Stimulated activated naive CD4-positive, alpha-beta T cell treated with Interleukin-2 at 50 U/mL for 16 hours (primary cell): Measurements from ENCODE around the gene FNDC11.
A peak's percentile ranks its signal among the peaks of the same experiment; 100 is the strongest.

Experiments
- DNase-seq: peaks from one replicate; lab custom pipeline; 2025; lab: John Stamatoyannopoulos, UW

FNDC11 gene

DNA sequence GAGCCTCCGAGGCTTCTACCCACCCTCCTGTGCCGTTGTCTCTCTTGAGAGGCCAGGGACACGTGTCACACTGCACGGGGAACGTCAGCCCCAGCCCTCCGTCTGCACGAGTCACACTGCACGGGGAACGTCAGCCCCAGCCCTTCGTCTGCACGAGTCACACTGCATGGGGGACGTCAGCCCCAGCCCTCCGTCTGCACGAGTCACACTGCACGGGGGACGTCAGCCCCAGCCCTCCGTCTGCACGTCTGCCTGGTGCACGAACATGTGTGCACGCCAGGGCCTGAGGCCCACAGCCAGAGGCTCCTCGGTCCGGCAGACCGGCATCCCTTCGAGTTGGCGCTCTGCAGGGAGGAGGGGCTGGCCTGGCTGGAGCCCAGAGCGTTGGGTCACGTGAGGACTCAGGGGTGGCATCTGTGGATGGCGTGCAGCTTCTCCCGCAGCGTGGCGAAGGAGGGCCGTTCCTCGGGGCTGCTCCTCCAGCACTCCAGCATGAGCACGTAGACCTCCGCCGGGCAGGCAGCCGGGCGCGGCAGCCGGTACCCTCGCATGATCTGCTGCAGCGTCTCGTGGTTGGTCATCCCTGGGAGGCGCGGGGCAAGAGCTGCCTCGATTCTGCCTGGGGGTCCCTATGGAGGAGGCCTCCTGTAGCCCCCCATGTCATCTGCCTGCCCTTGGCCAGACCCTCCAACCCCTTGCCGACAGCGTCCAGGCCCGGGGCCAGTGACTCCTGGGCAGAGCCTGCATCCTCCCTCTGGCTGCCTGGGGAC is 13.4 kb upstream of the FNDC11 start:
- no peak for DNase-seq

DNA sequence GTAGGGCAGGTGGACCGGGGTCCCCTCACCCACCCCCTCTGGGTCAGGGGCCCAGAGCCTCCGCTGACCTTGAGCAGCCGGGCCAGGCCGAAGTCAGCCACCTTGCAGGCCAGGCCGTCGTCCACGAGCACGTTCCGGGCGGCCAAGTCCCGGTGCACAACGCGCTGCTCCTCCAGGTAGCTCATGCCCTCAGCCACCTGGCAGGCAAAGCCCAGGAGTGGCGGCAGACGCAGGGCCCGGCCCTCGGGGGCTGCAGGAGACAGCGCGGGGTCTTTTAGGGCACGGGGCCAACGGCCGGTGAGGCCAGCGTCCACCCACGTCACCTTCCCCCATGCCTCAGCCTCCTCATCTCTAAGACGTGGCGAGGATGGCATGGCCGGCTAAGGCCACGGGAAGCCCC is 12.6 kb upstream of the FNDC11 start:
- DNase-seq = no peak

DNA sequence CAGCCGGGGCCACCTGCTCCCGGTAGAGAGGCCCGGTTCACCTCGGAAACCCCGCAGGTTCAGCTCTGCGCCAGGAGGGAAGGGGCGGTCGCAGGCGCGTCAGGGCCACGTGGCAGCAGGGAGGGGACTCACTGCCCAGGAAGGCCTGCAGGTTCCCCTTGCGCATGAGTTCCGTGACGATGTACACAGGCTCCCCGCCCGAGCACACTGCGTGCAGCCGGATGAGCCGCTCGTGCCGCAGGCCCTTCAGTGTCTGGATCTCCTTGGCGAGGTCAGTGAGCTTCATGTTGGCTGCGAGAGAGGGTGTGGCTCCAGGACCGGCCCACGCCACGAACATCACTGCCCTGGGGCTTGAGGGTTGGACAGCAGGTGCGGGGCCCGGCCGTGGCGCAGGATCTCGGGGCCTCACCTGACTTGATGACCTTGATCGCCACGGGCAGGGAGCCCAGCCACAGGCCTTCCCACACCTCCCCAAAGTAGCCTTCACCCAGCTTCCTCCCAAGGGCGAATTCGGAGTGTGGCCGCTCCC is 11.9 kb upstream of the FNDC11 start:
- DNase-seq = no peak

DNA sequence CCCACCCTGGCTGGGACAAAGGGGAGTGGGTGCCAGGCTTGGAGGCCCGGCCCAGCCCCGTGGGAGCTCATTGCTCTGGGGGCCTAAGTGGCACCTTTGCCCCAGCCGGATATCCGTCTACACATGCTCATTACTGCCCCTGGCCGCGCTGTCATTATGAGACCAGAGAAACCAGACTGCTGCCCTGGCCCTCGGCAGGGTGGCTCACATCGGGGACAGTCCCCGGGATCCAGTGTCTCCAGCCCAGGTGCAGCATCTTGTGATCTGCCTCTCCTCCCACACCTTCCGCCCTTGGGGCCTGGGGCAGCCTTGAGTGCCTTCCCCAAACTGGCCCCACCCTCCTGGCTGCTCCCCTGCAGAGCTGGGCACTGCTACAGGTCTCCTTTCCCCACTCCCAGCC is 11.3 kb upstream of the FNDC11 start:
- no peak for DNase-seq

DNA sequence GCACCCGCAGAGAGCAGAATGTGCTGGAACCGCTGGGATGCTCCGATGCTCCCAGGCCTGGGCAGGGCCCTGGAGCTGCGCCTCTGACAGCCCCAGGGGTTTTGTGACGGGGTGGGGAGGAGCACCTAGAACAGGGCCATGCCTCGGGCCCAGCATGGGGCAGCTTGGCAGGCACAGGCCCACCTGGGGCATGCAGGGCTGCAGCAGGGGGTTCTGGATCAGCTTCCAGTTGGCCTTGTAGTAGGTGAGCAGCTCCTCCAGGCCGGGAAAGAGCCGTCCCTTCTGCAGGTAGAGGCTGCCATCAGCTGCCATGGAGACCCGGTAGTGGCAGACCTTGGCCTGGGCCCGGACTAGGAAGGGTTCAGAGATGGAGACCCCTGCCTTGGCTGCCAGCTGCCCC is 10.8 kb upstream of the FNDC11 start:
- DNase-seq = no peak

DNA sequence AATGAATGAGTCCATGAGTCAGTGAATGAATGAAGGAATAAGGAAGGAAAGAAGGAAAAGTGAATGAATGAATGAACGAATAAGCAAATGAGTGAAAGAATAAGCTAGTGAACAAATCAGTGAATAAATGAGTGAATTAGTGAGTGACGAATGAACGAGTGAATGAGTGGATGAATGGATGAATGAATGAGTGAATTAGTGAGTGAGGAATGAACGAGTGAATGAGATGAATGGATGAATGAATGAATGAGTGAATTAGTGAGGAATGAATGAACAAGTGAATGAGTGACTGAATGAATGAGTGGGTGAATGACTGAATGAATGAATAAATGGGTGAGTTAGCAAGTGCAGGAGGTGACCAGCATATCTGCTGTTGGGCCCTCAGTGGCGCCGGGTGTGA is 10.2 kb upstream of the FNDC11 start:
- DNase-seq = no peak

DNA sequence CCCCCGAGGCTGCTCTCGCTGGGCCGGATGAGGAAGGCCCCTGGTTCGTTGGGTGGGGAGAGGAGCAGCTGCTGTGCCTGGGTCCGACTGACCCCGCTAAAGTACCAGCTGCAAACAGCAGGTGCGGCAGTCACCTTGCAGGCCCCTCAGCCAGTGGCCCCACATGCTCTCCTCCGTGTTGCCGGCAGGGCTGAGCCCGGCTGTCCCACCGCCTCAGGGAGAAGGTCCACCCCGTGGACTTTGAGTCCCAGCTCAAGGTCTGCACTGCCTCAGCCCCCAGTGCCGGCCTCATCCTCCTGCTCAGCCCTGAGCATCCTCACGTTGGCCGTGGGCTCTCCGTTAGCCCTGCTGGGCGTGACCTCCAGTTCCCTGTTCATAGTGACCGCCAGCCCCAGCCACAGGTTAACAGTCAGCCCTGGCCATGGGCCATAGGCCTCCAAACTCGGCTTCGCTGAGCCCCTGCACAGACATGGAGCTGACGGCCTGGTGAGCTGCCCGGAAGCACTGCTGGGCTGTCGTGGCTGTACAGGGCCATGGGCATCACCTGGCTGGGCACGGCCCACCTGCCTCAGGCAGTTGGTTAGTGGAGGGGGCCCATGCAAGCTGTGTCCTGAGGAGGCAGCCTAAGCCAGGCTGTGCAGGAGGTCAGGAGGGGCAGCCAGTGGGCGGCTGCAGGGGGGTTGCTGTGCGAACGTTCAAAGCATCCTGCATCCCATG is 9.6 kb upstream of the FNDC11 start:
- DNase-seq = no peak

DNA sequence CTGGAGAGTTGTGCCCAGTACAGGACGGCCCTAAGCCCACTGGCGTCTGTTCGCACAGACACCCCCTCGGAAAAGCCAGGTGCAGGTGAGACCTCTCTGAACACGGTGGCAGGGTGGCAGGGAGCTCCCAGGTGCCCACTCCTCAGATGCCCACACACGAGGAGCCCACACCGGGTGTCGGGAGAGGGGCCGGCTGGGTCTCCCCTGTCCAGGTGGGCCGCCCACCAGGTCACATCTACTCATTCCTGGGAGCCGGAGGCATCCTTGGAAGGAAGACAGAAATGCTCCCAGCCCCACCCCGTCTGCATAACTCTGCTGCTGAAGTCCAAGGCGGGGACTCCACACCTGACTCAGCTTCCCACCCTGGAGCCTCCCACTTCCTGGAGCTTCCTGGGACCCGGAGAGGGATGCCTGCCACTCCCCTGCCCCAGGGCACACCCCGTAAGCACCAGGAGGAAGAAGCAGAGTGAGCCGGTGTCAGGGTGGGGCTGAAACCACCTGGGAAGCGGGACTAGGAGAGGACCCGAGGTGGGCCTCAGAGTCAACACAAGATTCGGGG is 8.9 kb upstream of the FNDC11 start:
- no peak for DNase-seq

DNA sequence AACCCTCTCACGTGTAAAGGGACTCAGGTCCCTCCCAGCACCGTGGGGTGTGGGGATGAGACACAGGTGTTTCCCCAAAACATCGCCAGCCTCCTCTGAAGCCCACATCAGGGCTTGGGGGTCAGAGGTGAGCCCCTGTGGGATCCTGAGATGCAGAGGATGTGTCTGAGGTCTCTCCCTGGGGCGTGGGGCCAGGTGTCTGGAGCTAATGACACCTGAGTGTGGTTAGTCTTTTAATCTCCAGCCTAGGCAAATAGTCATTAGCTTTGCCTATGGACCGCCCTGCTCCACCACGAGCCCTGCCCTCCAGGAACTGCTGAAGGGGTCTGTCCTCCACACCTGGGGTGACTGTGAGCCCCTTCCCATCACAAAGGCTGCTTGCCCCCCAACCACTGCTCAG is 8.1 kb upstream of the FNDC11 start:
- no peak for DNase-seq

DNA sequence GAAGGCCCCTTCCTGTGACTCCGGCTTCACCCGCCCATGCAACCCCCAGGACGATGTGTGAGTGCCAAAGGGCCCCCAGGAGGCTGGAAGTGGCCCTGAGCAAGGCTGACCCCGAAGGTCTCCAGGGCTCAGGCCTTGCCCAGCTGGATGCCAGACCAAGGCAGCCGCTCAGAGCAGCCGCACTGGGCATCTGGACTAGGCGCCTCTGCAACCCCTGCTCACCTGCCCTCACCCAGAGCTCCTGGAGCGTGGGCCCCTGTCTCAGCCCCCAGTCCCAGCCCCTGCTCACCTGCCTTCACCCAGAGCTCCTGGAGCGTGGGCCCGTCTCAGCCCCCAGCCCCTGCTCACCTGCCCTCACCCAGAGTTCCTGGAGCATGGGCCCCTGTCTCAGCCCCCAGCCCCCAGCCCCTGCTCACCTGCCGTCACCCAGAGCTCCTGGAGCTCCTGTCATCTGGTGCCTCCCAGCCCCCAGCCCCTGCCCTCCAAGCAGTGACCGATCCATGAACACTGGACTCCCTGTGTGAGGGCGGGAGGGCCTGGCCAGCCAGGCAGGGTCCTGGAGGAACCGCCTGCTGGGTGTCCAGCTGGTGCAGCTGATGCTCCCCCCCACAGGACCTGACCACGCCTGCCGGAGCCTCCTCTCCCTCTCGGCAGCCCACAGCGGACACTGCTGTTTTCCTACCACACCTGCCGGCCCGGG is 7.6 kb upstream of the FNDC11 start:
- no peak for DNase-seq

DNA sequence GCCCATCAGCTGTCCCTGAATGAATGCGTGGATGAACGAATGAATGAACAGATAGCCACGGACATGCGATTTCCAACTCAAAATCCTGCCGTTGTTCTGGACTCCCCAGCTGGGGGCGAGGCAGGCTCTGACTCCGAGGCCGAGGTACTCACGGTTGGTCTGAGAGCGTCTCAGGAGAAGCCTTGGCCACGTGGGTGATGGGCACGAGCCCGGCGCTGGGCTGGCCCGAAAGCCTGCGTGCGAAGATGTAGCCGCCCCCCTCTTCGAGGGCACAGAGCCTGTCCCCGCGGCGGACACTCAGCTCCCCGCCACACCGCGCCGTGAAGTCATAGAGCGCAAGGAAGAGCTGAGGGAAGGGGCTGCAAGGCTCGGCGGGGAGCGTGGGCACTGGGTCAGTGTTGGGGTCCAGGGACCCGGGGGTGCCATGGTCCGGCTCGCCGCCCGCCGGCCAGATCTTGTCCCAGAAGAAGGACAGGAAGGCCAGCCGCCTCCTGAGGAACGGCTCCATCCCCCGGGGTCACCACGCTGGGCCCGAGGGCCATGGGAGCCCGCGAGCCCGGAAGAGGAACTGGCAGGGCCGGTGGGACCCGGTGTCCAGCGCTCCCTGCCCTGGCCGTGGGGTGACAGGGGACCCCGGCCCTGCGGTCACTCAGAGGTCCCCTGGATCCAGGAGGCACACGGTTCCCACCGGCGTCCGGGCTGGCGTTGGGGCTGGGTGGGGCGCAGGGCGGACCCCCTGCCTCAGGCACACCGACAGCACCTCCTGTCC is 6.8 kb upstream of the FNDC11 start:
- DNase-seq = no peak

DNA sequence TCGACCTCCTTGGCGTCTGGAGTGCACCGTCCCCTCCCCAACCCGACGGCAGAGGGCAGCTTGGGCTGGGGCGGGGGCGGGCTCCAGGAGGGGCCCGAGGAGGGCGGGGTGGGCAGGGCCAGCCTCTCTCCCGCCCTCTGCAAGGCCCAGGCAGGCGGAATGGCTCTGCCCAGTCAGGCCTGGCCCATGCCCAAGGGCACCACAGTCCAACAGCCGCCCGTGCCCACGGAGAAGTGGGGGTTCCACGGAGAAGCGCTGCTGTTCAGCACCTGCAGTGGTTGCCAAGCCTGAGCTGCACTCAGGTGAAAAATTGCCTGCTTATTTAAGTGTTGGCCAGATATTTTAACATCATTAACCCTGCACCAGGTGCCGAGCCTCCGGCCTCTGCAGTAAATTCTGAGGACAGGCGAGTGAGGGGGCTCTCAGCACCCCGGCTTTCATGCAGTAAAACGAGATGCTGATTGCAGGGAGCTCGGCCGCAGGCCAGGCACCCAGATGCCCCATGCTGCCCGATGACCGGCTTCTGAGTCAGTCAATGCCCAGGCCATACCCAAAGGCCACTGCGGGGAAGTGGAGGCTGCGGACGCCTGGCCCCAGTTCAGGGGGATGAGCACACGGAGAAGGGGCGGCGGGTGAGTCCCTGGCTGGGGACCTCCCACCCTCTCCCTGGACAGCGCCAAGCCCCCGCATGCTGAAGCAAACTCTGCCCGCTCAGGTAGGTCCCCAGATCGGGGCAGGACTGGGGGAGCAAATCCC is 6.1 kb upstream of the FNDC11 start, which contains the start of gene SRMS:
SRMS (minus strand) TSS at position 25 of the 756 bp plus-strand sequence. CDS start 286 bp downstream, outside the sequence.
- DNase-seq = no peak

DNA sequence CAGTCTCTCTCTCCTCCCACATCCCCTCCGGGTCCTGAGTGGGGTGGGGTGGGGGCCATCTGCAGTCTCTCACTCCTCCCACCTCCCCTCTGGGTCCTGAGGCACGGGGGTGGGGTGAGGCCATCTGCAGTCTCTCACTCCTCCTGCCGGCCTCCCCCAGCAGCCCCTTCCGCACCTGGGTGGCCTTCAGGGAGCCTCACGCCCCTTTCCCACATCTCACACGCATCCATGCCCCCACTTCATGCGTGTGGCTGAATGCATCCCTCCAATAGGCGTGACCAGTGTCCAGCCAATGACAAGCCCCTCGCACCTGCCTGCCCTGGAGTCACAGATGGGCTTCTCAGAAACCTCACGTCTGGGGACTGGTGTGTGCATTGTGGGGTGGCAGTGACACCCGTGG is 5.4 kb upstream of the FNDC11 start:
- DNase-seq = no peak

DNA sequence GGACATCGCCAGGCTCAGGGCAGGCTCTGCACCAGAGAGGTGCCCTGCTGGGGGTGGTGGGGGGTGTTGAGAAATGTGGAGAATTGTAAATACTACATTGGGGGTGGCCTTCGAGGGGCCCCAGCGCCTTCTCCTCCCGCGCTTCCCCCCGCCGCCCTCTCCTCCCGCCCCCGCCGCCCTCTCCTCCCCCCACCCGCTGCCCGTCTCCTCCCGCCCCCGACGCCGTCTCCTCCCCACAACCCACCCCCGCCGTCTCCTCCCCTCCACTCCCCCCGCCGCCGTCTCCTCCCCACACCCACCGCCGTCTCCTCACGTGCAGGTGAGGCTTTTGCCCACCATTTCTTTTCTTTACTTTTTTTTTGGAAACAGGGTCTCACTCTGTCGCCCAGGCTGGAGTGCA is 4.9 kb upstream of the FNDC11 start:
- DNase-seq = no peak

DNA sequence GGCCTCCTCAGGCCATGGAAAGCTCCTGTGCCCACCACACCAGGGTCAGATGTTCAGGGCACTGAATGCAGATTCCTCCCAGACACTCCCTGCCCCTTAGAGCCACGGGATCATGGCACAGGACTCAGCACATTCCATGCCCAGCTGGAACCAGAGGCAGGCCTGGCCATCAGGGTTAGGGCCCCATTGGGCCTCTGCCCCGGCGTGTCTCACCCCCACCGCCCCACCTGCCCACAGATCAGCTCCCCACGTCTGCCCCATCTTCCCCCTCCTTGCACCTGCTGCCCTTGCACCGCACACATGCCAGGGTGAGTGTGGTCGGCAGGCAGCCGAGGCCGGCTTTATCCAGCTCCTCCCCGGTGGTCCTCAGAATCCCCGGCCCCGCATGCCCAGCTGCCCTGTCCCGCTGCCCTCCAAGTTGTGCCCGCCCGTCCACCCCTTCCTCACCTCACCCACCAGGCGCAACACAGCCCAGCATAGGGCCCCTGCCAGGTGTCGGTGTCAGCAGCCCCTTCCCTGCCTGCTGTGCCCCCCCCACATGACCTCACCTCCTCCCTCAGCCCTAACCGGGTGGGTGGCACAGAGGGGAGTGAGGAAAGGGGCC is 4.2 kb upstream of the FNDC11 start:
- no peak for DNase-seq

DNA sequence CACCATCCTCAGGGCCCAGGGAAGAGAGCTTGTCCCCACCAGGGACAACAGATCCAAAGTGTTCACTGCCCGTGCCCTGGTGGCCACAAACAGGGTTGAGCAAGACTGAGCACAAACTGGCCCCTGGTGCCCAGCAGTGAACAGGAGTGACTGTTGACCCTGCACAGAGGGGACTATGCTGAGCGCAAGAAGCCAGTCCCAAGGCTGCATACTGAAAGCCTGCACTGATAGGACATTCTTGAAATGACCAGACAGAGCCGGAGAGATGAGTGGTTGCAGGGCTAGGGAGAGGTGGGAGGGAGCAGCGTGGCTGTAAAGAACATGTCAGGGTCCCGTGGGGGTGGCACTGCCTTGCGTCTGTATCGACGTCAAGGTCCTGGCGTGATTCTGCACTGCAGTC is 2.9 kb upstream of the FNDC11 start:
- DNase-seq = no peak

DNA sequence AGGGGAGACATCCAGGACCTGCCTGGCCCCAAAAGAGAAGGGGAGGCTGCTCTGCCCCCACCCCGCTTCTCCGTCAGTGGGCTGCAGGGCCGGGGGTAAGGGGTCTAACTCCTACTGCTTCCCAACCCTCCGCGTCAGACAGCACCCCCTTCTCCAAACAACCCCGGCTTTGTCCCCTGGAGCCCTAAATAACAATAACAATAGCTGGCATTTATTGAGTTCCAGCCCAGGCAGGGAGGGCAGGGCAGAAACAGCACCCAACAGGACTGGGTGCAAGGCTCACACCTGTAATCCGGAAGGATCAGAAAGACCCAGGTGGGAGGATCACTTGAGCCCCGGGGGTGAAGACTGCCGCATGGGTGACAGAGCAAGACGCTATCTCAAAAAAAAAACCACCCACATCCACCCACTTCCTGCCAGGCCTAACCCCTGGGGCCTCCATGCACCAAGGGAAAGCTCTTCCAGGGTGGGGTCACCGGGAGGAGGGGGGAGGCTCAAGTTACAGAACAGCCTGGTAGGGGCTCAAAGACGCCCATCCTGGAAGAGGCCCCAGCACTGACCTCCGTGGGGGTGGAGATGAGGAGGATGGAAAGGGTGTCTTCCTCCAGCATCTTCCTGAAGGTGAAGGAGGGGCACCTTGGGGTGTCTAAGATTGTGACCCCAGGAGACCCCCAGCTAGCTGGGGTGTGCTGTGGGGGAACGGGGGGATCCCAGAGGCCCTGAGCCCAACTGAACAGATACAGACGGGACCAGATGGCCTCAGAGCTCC is 1.3 kb upstream of the FNDC11 start:
- DNase-seq = peak; percentile 24

DNA sequence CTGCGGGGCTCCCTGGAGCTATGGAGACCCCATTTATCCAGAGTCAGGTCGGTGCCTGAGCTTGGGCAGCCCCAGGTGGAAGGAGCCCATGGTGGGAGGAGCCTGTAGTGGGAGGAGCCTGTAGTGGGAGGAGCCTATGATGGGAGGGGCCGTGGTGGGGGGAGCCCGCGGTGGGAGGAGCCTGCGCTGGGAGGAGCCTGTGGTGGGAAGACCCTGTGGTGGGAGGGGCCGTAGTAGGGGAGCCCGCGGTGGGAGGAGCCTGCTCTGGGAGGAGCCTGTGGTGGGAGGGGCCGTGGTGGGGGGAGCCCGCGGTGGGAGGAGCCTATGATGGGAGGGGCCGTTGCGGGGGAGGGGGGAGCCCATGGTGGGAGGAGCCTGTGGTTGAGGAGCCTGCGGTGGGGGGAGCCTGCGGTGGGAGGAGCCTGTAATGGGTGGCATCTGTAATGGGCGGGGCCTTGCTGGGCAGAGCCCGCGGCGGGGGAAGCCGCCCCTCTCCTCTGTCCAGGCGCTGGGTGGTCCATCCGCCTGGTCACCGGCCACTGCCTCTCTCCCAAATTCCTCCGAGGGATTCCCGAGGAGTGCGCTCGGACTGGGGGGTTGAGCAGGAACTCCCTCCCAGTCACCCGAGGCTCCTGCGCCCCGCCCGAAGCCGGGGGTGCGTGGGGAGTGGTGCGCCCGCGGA is 567 bp upstream of the FNDC11 start:
- DNase-seq = peak; percentile 87
